RCC 7860 (cell line): ENCODE data around the gene IRS4.

ENCODE experiments used
- DNase-seq: peaks from one replicate; pipeline ENCODE4 v3.0.0-alpha.2; 2015; ENCODE audit warnings: low spot score
- FAIRE-seq: peaks from 2 replicates; lab custom pipeline; 2012; peaks lifted over from hg19 to GRCh38; lab: Jason Lieb, UNC

IRS4 gene

GRCh38 chrX:108736509-108737479, at the start of gene IRS4:
IRS4 (minus strand) TSS chrX:108736563.
- FAIRE-seq = no peak
- DNase-seq = no peak

DNA sequence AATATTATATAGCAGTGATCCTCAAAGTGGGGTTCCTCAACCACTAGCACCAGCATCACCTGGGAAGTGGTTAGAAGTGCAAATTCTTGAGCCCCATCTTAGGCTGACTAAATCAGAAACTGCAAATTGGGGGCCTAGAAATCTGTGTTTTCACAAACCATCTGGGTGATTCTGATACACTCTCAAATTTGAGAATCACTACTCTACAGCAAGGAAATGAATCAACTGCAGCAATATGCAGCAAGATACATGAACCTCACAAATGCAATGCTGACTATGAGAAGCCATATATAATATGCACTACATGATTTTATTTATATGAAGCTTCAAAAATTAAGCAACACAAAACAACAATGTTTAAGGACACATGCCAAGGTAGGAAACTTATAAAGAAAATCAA, 36.2 kb upstream of the IRS4 start:
- FAIRE-seq = no peak
- DNase-seq = no peak

DNA sequence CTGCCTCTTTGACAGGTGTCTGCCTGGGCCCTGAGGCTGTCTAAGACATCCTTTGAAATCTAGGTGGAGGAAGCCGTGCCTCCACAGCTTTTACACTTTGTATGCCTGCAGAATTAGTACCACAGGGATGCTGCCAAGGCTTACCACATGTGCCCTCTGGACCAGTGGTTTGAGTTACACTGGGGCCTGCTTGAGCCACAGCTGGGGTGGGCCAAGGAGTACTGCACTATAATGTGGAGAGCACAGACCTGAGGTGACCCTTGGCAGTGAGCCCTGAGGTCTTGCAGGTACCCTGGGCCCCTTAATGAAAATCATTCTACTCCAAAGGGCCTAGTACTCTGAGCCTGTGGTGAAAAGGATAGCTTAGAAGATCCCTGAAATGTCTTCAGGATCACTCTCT, 27.2 kb upstream of the IRS4 start:
- DNase-seq (no peak), FAIRE-seq (no peak)

GRCh38 chrX:108740299-108740774, 4.0 kb upstream of the IRS4 start:
- DNase-seq (no peak), FAIRE-seq (no peak)

DNA sequence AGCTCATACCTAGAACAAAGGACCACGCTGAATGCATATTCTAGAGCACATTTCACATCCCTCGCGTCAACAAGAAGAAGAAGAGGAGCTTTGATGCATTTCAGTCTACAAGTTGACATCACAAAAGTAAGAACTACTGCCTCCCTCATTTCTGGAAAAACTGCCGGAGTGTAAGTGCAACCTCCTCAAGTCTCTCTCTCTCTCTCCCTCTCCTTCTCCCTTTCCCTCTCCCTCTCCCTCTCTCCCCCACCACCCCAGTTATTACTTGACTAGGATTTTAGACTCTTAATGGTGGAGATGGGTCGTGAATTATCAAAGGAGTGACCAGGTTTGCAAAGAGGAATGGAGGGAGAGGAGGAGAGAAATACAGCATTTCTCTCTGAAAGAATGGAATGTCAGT, 1.4 kb upstream of the IRS4 start:
- DNase-seq (no peak), FAIRE-seq (no peak)

DNA sequence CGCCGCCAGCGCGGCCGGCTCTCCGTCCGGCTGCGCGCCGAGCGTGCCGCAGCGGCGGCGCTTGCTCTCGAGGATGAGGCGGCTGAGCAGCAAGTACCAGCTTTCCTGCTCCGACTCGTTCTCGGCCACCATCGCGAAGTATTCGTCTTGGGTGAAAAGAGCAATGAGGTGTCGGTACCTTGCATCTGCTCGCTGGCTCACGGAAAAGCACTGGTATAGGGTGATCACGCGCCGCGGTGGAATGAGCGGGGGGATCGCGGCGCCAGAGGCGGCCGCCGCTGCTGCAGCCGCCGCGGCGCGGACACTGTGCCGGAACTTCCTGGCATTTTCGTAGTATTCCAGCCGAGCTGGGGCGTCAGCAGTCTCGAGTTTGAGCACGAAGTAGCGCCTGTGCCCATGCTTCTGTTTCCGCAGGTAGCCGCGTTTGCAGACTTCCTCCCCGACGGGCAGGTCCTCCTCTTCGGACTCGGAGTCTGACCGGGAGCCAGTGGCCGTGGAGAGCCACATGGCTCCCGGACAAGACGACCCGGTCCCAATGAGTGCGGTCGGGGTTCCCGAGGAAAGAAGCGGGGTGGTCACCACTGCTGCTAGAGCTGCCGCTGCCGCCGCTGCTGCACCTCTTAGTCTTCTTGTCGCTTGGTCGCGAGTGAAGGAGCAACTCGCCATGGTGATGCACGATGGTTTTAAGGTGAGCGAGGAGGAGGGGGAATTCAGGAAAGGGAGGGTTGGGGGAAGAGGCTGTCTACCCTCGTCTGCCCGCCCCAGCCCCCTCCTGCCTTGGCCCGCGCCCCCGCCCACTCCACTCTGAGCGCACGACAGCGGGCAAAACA, 469 bp downstream of the IRS4 start:
- DNase-seq = no peak
- no peak for FAIRE-seq

DNA sequence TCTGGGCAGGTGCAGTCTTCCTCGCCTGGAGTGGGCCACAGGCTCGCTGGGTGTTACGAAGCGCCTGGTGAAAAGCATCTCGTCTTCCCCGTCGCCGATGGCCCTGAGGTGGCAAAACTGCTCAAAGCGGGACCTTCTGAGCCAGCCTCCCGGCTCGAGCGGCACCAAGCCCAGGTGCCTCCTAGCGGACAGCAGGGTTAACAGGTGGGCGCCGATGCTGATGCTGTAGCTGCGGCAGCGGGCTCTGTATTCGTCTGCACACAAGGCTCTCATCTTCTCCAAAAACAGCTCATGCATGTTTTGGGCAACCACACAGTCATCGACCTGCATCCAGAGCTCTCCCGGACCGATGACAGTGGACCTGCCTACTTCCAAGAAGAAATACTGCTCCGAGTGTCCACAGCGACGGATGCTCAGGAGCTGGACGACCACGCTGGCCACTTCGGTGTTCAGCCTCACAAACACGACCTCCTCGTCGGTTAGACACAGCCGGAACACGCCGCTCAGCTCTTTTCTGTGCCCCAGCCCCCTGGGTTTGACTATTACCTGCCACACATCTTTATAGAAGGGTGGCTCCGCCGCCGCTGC, 1.2 kb downstream of the IRS4 start:
- FAIRE-seq = no peak
- DNase-seq = no peak

GRCh38 chrX:108734426-108734825, 1.9 kb downstream of the IRS4 start:
- DNase-seq = no peak
- FAIRE-seq = no peak

GRCh38 chrX:108732630-108733321, 3.6 kb downstream of the IRS4 start:
- no peak for DNase-seq

GRCh38 chrX:108731153-108731552, 5.2 kb downstream of the IRS4 start:
- FAIRE-seq = no peak

More at GRCh38 chrX:108732630-108733321, 3.6 kb downstream of the IRS4 start:
- FAIRE-seq = no peak

GRCh38 chrX:108726748-108727147, 9.6 kb downstream of the IRS4 start:
- no peak for DNase-seq
- no peak for FAIRE-seq

More at GRCh38 chrX:108731153-108731552, 5.2 kb downstream of the IRS4 start:
- no peak for DNase-seq

DNA sequence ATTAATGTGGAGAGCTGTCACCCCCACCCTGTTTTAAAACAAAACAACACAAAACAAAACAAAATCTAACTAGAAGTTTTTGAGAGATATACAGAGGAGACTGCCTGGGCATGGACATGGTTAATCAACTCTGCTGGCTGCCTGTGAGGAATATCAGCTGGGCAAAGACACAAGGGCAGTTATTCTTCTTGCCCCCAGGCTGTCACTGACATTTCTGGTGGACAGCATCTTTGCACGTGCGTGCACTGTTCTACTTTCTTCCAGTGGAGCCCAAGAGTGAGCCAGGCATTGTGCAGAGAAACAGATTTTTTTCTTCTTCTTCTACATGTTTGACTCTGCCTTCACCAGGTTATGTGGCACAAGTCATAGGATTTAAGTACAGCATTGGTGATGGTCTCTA, 13.8 kb downstream of the IRS4 start:
- DNase-seq (no peak), FAIRE-seq (no peak)

DNA sequence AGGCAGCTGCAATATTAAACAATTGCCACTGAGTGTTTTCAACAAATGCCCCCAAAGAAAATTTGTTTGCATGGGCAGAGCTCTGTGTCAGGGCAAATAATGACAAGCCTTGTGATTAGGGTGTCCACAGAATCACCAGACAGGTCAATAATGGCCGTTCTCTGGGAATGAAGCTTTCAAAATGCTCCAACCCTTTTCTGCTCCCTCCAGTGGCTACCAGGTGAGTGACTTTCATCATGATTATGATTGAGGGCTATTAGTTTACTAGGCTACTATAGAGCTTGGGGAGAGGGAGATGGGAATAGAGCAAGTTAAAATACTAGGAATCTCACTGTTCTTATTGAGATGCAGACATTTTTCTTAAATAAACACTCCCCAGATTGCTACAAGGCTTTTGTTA, 23.5 kb downstream of the IRS4 start:
- DNase-seq = no peak
- no peak for FAIRE-seq

- FAIRE-seq (no peak), DNase-seq (no peak)
These were observed 31.5 kb downstream of the IRS4 start for GRCh38 chrX:108704839-108705238.

- no peak for FAIRE-seq
- DNase-seq = no peak
These were observed 33.8 kb downstream of the IRS4 start for GRCh38 chrX:108702530-108702929.

DNA sequence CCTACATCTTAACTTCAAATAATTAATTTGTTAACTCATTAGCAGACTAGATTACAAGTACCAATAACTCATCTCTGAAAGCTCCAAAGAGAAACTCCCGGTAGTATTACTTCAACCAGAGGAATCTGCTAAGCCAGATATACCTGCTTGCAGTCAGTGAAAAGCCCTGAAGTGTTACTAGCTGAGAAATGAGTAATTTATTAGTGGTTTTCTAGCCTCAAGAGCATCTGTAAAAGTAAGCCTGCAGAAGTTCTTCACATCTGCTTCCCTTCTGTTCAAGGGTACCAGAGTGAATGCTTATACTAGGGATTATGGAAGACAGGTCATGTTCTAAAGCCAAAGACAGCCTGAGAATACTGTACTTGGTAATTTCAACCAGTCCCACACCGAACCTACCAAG, 34.7 kb downstream of the IRS4 start:
- FAIRE-seq = no peak
- DNase-seq = no peak

GRCh38 chrX:108699368-108699767, 37.0 kb downstream of the IRS4 start:
- FAIRE-seq (peak; percentile 48), DNase-seq (no peak)

DNA sequence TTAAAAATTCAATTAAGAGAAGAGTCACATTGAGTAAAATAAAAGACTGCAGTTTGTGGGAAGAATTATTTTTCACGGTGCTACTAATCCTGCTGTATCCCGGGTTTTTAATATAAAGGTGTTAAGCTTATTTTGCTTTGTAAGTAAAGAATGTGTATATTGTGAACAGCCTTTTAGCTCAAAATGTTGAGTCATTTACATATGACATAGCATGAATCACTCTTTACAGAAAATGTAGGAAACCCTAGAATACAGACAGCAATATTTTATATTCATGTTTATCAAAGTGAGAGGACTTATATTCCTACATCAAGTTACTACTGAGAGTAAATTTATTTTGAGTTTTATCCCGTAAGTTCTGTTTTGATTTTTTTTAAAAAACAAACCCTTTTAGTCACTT, 39.7 kb downstream of the IRS4 start:
- FAIRE-seq = no peak

More for the DNA sequence above, 39.7 kb downstream of the IRS4 start:
- DNase-seq = no peak
